HG03064 (cell line): ENCODE measurements around the gene SUGP2.
"Not testable (repeated sequence)": the region's sequence is repeated elsewhere in the genome, so short reads cannot be mapped to it uniquely, and the experiment has no call there.

Experiments used
- ATAC-seq: cut with Tn5 transposase; IDR thresholded peaks from one replicate; pipeline ENCODE4 v1.9.1; 2021; ENCODE audit warnings: low read depth; ENCODE audit not compliant: unreplicated experiment

SUGP2 gene

GRCh38 chr19:18961767-18962620 is 71.3 kb downstream of the SUGP2 start:
- no peak for ATAC-seq

- no peak for ATAC-seq
Observed at GRCh38 chr19:18960370-18960769, 72.9 kb downstream of the SUGP2 start.

GRCh38 chr19:18955042-18955441 is 78.3 kb downstream of the SUGP2 start:
- ATAC-seq, result no peak

DNA sequence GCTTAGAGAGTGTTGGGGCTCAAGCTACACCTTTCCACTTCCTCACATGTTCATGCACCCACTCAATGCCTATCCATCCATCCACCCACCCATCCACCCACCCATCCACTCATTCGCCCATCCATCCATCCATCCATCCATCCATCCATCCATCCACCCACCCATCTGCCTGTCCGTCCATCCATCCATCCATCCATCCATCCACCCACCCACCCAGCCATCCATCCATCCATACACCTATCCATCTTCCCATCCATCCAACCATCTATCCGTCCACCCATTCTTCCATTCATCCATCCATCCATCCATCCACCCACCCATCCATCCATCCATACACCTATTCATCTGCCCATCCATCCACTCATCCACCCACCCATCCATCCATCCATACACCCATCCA is 79.2 kb downstream of the SUGP2 start:
- ATAC-seq, result no peak

DNA sequence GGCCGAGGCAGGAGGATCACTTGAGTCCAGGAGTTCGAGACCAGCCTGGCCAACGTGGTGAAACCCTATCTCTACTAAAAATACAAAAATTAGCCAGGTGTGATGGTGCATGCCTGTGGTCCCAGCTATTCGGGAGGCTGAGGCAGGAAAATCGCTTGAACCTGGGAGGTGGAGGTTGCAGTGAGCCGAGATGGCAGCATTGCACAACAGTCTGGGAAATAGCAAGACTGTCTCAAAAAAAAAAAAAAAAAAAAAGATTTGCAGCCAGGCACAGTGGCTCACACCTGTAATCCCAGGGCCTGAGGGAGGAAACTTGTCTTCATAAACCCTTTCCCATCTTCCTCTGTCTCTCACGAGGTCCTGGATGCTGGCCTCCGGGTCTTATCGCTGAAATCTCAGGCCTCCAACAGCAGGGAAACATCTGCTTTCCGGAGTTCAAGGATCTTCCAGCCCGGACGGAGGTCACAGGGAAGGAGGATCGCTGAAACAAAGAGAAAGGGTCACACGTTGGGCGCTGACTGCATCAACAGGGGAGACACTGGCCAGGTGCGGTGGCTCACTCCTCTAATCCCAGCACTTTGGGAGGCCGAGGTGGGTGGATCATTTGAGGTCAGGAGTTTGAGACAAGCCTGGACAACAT is 80.8 kb downstream of the SUGP2 start:
- not testable (repeated sequence) for ATAC-seq

- ATAC-seq, result no peak
Observed at GRCh38 chr19:18951721-18952281, 81.5 kb downstream of the SUGP2 start.

GRCh38 chr19:18949858-18950257 is 83.5 kb downstream of the SUGP2 start:
- ATAC-seq, result no peak

GRCh38 chr19:18948976-18949356 is 84.4 kb downstream of the SUGP2 start:
- no peak for ATAC-seq

GRCh38 chr19:18948075-18948975 is 85.0 kb downstream of the SUGP2 start:
- no peak for ATAC-seq

GRCh38 chr19:18946918-18947317 is 86.4 kb downstream of the SUGP2 start:
- ATAC-seq, result no peak

GRCh38 chr19:18946335-18946734 is 87.0 kb downstream of the SUGP2 start:
- ATAC-seq, result no peak

- ATAC-seq, result no peak
Observed at GRCh38 chr19:18945297-18945696, 88.0 kb downstream of the SUGP2 start.

DNA sequence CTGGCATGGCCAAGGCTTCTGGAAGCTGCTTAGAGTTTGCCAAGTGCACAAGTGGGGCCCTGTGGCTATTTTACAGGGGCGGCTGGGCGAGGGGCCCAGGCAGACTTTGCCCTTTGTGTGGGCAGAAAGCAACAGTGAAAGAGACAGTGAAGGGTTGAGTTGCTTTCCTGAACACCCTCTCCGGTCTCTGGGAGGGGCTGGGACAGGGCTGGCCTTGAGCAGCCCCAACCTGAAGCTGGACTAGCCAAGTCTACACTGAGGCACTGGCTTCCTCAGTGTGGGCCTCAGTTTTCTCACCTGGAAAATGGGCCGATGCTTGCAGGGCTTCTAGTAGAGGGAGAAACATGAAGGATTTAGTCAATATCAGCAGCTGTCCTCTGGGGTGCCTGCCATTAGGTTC is 89.9 kb downstream of the SUGP2 start:
- no peak for ATAC-seq

- ATAC-seq, result no peak
Observed at GRCh38 chr19:18942692-18943091, 90.6 kb downstream of the SUGP2 start.

DNA sequence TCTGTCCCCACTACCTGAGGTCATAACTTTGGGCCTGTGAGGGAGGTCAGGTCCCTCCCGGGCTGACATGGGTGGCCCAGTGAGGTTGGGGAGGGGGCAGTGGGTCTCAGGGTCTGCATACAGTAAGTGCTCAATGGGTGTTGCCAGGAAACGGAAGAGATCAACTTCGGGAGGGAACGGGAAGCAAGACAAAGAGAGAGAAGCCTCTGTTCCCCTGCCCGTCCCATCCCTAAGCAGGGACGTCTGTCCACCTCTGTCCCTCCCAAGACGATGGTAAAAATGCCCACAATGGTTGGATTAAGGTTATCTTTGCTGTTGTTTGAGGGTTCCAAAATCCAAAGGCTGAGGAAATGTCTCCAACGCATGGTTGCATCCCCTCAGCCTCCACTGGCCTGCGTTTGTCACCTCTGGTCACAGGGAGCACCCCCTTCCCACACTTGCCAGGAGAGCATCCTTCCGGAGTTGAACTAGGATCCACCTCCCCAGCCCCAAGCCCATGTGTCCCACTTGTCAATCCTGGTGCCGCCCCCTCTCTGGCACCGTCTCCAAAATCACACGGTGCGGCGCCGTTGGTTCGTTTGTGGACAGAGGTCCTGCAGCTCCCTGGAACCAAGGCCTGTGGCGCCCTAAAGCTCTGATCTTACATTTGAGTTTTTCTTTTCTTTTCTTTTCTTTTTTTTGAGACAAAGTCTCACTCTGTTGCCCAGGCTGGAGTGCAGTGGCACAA is 91.5 kb downstream of the SUGP2 start:
- no peak for ATAC-seq
